Liver (tissue), 9 donors: Measurements from ENCODE around the gene UGGT2. TPM values are rescaled to one million over a fixed set of nuclear protein-coding genes. Genes with fewer than 3 reads are reported as not detected.

Experiments used
- DNase-seq: peaks from one replicate; pipeline ENCODE4 v3.0.0-alpha.2; 2017; ENCODE audit warnings: low spot score
- H3K27ac ChIP-seq, 2 donors: one replicate each; pipeline ENCODE4 v1.7.0; 2013; ENCODE audit warnings: inconsistent platforms in 2 of 2, low read length in 2 of 2, control low read depth in 1 of 2, low read depth in 1 of 2, mild to moderate bottlenecking in 1 of 2
- H3K27me3 ChIP-seq, 4 donors: one replicate each; pipeline versions ENCODE4 v1.6.1 to v1.7.0; 2013; ENCODE audit warnings: low read length in 3 of 4, inconsistent platforms in 1 of 4, mild to moderate bottlenecking in 1 of 4, moderate library complexity in 1 of 4; ENCODE audit not compliant: control insufficient read depth in 4 of 4, insufficient read depth in 4 of 4
- H3K36me3 ChIP-seq, 4 donors: one replicate each; pipeline versions ENCODE4 v1.6.1 to v1.7.0; 2013; ENCODE audit warnings: low read length in 3 of 4, mild to moderate bottlenecking in 3 of 4, low read depth in 1 of 4, moderate library complexity in 1 of 4; ENCODE audit not compliant: control insufficient read depth in 4 of 4, insufficient read depth in 3 of 4
- H3K4me1 ChIP-seq, 4 donors: one replicate each; pipeline versions ENCODE4 v1.6.1 to v1.7.0; 2013; ENCODE audit warnings: low read length in 3 of 4, mild to moderate bottlenecking in 3 of 4, moderate library complexity in 1 of 4; ENCODE audit not compliant: control insufficient read depth in 4 of 4, insufficient read depth in 4 of 4
- H3K4me3 ChIP-seq, 3 donors: one replicate each; pipeline versions ENCODE4 v1.6.1 to v1.7.0; 2013; ENCODE audit warnings: low read length in 3 of 3, control low read depth in 1 of 3, low read depth in 1 of 3, mild to moderate bottlenecking in 1 of 3
- H3K9ac ChIP-seq, 2 donors: one replicate each; pipeline ENCODE4 v1.7.0; 2013; ENCODE audit warnings: low read length in 2 of 2, mild to moderate bottlenecking in 2 of 2, moderate library complexity in 2 of 2, control low read depth in 1 of 2, low read depth in 1 of 2
- H3K9me3 ChIP-seq, 4 donors: one replicate each; pipeline versions ENCODE4 v1.6.1 to v1.7.0; 2013; ENCODE audit warnings: low read length in 3 of 4; ENCODE audit not compliant: control insufficient read depth in 4 of 4
- ATF3 ChIP-seq: IDR thresholded peaks from 2 replicates; pipeline ENCODE4 v1.6.1; 2016; ENCODE audit warnings: antibody characterized with exemption
- HNF4A ChIP-seq, 2 donors: conservative IDR thresholded peaks; 2 replicates each; pipeline ENCODE4 v1.6.1; 2016; ENCODE audit warnings: antibody characterized with exemption in 2 of 2, mild to moderate bottlenecking in 2 of 2
- HNF4G ChIP-seq: IDR thresholded peaks from 2 replicates; pipeline ENCODE4 v1.6.1; 2016; ENCODE audit warnings: antibody characterized with exemption
- JUND ChIP-seq, 2 donors: IDR thresholded peaks; 2 replicates each; pipeline ENCODE4 v1.6.1; 2016; ENCODE audit warnings: antibody characterized with exemption in 2 of 2
- WGBS: extraction: QIAGEN DNeasy Blood & Tissue Kit; methylation state at CpG from one replicate; pipeline ENCODE4 v1.1.7; 2013; 5-methylcytosine and 5-hydroxymethylcytosine counted together
- polyA plus RNA-seq, 2 donors: library from polyadenylated mRNA; stranded (reverse) in 1 of 2; unstranded in 1 of 2; fragments of 200-250 nt in 1 of 2; fragments of >200 nt in 1 of 2; fragmentation: Nextera tagmentation in 1 of 2; extraction: Ambion mirVana in 1 of 2; gene quantifications; one replicate each; pipeline versions ENCODE4 v1.2.1 to v1.2.3, GENCODE V29; 2013 to 2015
- total RNA-seq, 2 donors: library from RNA; depleted of rRNA; stranded (reverse); fragments of >200 nt; gene quantifications; one replicate each; pipeline ENCODE4 v1.2.3, GENCODE V29; 2014
- TF ChIP-seq, protein P1 (sequence below): IDR thresholded peaks from 2 replicates; pipeline ENCODE4 v1.6.1; 2016; ENCODE audit warnings: antibody characterized with exemption, mild to moderate bottlenecking
- TF ChIP-seq, protein P2 (sequence below): IDR thresholded peaks from 2 replicates; pipeline ENCODE4 v1.6.1; 2016; ENCODE audit warnings: antibody characterized with exemption
- donor health status: healthy.
- donor health status: healthy.
- donor health status: healthy.
- donor health status: healthy.
- donor health status: healthy.

Gene UGGT2
- total and polyA plus RNA-seq, 4 donors: 5.6 to 23.0 (median 13.2) TPM

GRCh38 chr13:96100457-96101220 is 47.4 kb upstream of the UGGT2 start:
- TF ChIP-seq HNF4G (no peak), JUND (IDR thresholded peaks at IDR 0.05) (no peak)
- no peak overlapping the region for H3K4me3 ChIP-seq
- no peak overlapping the region for H3K27ac ChIP-seq
- no peaks in the 10 kb centered on the region for H3K36me3 ChIP-seq
- no peak for DNase-seq
- WGBS: 69% methylated on average over 4 of the region's 4 CpGs
- H3K4me1 ChIP-seq: no peaks in the 10 kb centered on the region
- H3K9me3 ChIP-seq: no peaks in the 10 kb centered on the region
- peaks cover 0 to 2% (median 0%) of the 10 kb centered on the region in 4 donors for H3K27me3 ChIP-seq
- no peak overlapping the region for H3K9ac ChIP-seq

- Histone ChIP-seq H3K9ac (no peak overlapping the region), H3K4me3 (no peak overlapping the region), H3K4me1 (peaks cover 10 to 20% (median 13%) of the 10 kb centered on the region in 4 donors), H3K9me3 (no peaks in the 10 kb centered on the region), H3K36me3 (no peaks in the 10 kb centered on the region), H3K27ac (no peak overlapping the region), H3K27me3 (peaks cover 2 to 15% (median 11%) of the 10 kb centered on the region in 4 donors)
- no peak for DNase-seq
- TF ChIP-seq HNF4G: no peak
Observed at GRCh38 chr13:96093296-96094006, 40.2 kb upstream of the UGGT2 start.

- Histone ChIP-seq H3K36me3 (no peaks in the 10 kb centered on the region), H3K9ac (no peak overlapping the region), H3K27me3 (peaks cover 3 to 18% (median 14%) of the 10 kb centered on the region in 4 donors), H3K9me3 (no peaks in the 10 kb centered on the region), H3K4me1 (peaks cover 10 to 20% (median 13%) of the 10 kb centered on the region in 4 donors), H3K4me3 (peak overlapping the region in 1 of 3 donors; percentile 65), H3K27ac (no peak overlapping the region)
- 4% methylated on average over 57 of the region's 57 CpGs for WGBS
- TF ChIP-seq, protein P1, sequence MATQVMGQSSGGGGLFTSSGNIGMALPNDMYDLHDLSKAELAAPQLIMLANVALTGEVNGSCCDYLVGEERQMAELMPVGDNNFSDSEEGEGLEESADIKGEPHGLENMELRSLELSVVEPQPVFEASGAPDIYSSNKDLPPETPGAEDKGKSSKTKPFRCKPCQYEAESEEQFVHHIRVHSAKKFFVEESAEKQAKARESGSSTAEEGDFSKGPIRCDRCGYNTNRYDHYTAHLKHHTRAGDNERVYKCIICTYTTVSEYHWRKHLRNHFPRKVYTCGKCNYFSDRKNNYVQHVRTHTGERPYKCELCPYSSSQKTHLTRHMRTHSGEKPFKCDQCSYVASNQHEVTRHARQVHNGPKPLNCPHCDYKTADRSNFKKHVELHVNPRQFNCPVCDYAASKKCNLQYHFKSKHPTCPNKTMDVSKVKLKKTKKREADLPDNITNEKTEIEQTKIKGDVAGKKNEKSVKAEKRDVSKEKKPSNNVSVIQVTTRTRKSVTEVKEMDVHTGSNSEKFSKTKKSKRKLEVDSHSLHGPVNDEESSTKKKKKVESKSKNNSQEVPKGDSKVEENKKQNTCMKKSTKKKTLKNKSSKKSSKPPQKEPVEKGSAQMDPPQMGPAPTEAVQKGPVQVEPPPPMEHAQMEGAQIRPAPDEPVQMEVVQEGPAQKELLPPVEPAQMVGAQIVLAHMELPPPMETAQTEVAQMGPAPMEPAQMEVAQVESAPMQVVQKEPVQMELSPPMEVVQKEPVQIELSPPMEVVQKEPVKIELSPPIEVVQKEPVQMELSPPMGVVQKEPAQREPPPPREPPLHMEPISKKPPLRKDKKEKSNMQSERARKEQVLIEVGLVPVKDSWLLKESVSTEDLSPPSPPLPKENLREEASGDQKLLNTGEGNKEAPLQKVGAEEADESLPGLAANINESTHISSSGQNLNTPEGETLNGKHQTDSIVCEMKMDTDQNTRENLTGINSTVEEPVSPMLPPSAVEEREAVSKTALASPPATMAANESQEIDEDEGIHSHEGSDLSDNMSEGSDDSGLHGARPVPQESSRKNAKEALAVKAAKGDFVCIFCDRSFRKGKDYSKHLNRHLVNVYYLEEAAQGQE: no peak
- TF ChIP-seq, protein P2, sequence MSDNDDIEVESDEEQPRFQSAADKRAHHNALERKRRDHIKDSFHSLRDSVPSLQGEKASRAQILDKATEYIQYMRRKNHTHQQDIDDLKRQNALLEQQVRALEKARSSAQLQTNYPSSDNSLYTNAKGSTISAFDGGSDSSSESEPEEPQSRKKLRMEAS: no peak
- no peak for TF ChIP-seq HNF4A (conservative IDR thresholded peaks at IDR 0.05)
- TF ChIP-seq ATF3: no peak
- no peak for DNase-seq
Observed at GRCh38 chr13:96091164-96092117, 38.2 kb upstream of the UGGT2 start.
